ENCODE results near the gene PRKD2.

- TF ChIP-seq POLR2A (IDR thresholded peaks at IDR 0.05; ENCODE audit: low read depth, low read length): no peak
- TF ChIP-seq POLR2AphosphoS5 (IDR thresholded peaks at IDR 0.05; ENCODE audit: low read depth, low read length): no peak
These were observed 5.1 kb upstream of the PRKD2 start for GRCh38 chr19:46722004-46722380.

Data from GM12891 (cell line).